AG20443 (cell line): ENCODE measurements around the gene ACSM2A.
"Not testable (repeated sequence)": the region's sequence is repeated elsewhere in the genome, so short reads cannot be mapped to it uniquely, and the experiment has no call there.

Experiments
- DNase-seq: peaks from one replicate; pipeline ENCODE4 v3.0.0; 2012; ENCODE audit warnings: low spot score, mixed read lengths

ACSM2A gene, protein sequence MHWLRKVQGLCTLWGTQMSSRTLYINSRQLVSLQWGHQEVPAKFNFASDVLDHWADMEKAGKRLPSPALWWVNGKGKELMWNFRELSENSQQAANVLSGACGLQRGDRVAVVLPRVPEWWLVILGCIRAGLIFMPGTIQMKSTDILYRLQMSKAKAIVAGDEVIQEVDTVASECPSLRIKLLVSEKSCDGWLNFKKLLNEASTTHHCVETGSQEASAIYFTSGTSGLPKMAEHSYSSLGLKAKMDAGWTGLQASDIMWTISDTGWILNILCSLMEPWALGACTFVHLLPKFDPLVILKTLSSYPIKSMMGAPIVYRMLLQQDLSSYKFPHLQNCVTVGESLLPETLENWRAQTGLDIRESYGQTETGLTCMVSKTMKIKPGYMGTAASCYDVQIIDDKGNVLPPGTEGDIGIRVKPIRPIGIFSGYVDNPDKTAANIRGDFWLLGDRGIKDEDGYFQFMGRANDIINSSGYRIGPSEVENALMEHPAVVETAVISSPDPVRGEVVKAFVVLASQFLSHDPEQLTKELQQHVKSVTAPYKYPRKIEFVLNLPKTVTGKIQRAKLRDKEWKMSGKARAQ

DNA sequence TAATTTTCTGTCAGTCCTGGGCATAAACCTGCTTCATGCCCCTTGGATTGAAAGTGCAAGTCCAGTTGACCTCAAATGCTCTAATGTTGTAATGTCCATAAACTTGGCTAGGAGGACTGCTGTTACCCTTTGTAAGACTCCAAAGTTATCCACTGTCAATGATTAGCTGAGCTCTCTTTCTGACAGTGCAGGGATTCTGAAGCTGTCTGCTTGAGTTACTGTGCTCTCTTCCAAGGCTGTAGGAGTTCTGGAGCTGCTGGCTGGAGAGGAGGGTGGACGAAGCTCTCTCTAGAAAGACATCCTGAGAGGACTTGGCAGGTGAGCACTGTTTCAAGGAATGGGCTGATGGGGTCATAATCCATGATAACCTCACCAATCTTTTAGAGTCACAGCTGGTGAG, at the start of gene ACSM2A:
TSS of gene ACSM2A (plus strand) at position 158 of the 400 bp plus-strand sequence. CDS start 8,594 bp downstream, outside the sequence.
- DNase-seq, result not testable (repeated sequence)

DNA sequence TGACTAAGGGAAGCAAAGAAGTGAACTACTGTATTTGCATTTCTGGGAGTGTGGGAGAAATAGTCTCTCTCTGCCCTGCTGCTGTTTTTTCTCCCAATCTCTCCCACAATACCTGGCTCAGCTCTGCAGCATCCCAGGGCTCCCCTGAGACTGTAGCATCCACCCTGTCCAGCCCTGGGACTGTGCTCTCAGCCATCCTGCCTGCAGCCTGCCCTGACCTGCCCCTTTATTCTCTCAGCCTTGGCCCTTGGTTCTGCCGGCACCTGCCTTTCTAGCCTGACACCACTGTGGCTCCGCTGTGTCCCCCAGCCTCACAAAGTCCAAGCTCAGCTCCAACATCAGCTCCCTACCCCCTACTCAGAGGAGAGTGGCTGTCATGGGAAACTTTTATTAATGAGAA, 48.7 kb upstream of the ACSM2A start:
- no peak for DNase-seq

DNA sequence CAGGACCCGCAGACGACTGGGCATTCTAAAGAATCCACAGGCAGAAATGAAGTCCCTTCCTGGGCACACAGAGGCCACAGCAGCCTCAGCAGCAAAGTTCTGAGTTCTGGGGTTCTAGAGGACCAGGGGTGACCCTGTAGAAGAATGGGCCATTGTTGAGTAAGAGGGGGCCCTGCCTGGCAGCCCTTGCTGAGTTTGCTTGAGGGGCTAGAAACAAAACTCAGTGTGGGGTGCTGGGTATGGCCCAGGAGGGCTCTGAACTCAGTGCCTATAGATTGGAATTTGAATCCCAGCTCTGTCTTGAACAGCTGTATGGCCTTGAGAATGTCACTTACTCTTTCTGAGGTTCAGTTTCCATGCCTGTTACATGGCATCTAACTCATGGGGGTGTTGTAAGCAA, 46.7 kb upstream of the ACSM2A start, which contains the start of gene PDILT:
TSS of gene PDILT (minus strand) at position 101 of the 400 bp plus-strand sequence. CDS start 5,437 bp downstream, outside the sequence.
- no peak for DNase-seq

DNA sequence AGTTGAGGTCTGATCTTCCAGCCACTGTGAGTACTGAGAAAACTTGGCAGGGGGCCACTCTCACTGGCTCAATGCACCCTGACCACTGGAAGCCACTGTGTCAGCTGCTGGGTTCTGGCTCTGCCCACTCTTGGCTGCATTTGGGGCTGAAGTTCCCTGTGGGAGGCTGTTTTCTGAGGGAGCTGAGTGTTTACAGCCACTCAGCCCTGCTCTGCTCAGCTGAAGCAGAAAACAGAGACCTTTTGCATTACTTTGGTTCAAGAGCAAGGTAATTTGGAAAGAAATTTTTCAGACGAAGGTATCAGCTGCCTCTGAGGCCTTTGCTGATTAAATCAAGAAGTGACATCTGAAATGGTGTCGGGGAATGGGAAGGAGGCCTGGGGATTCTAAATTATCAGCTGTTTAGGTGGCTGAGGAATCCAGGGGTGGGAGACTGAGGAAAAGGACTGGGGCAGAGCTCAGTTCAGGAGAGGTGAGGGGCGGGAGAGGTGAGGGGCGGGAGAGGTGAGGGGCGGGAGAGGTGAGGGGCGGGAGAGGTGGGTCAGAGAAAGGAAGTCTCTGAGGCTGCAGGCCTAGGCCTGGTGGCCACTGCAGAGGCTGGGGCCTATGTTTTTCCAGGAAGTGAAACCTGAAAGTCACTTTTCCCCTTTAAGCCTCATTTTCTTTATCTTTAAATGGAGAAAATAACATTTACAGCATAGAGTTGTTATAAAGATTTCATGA, 41.8 kb upstream of the ACSM2A start, which contains the start of gene ACSM5:
TSS of gene ACSM5 (plus strand) at position 137 of the 723 bp plus-strand sequence. CDS start 1,951 bp downstream, outside the sequence.
- DNase-seq, result no peak

DNA sequence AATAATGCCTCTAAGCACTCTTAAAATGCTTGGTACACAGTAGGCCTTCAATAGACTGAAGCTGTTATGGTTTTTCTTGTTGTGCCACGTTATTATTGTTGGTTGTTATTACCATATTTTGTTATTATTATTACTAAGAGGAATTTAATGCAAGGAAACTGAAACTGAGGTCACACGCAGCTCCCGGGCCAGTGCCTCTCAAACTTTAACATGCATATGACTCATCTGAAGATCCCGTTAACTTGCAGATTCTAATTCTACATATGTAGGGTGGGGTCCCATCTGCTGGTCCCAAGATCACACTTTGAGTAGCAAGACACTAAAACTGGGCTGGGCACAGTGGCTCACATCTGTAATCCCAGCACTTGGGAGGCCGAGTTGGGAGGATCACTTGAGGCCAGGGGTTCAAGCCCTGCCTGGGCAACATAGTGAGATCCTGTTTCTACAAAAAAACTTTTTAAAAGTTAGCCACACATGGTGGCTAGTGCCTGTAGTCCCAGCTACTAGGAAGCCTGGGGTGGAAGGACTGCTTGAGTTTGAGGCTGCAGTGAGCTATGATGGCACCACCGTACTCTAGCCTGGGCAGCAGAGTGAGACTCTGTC, 41.1 kb upstream of the ACSM2A start:
- no peak for DNase-seq

DNA sequence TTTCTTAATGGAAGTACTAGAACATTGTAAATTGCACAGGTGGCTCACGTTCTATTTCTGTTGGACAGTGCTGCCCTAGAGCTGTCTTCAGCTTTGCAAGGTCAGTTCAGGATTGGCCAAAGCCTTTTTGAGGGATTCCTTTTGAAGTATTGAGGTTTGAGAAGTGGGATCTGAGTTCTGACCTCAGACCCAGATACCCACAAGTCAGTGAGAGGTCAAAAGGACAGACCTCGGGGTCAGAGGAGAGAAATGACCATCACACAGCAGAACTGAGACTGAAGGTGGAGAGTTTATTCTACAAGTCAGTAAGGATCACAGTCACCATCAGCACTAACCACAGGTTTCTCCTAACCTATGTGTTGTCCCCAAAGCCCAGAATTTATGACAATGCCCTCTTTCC, 40.3 kb upstream of the ACSM2A start:
- no peak for DNase-seq

DNA sequence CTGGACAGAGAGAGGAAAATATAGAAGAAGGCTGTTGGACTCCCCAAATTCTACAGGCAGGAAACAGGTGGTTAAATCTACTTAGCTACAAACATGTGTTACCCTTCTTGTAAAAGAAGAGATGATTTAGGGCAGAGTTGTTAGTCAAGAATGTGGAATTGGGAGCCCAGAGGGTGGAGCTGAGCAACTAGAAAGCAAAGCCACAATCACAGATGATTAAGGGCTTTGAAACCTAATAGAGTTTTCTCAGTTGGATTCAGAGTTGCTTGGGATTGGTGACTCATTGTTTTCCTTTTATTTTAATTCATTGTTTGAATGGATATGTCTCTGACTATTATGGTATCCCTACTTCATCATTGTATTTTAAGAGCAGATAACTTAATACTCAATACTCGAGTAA, 35.8 kb upstream of the ACSM2A start:
- DNase-seq, result no peak

DNA sequence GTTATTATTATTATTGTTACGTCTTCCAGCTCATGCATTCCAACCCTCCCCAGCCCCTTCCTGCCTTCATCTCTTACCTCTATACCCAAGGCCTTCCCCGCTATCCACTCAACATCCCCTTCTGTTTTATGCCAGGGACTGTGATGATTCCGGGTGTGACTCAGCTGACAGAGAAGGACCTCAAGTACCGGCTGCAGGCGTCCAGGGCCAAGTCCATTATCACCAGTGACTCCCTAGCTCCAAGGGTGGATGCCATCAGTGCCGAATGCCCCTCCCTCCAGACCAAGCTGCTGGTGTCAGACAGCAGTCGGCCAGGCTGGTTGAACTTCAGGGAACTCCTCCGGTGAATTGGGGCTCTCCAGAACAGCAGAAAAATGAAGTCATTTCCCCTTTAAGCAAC, 32.2 kb upstream of the ACSM2A start:
- not testable (repeated sequence) for DNase-seq

DNA sequence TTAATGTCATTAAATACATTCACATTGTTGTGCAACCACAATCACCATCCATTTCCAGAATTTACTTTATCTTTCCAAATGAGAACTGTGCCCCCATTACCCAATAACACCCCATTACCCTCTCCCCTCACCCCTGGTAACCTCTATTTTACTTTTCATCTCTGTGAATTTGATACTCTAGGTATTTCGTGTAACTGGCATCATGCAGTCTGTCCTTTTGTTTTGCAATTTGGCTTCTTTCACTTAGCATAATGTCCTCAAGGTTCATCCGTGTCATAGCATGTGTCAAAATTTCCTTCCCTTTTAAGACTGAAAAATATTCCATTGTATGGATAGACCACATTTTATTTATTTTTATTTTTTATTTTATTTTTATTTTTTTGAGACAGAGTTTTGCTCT, 29.6 kb upstream of the ACSM2A start:
- not testable (repeated sequence) for DNase-seq

DNA sequence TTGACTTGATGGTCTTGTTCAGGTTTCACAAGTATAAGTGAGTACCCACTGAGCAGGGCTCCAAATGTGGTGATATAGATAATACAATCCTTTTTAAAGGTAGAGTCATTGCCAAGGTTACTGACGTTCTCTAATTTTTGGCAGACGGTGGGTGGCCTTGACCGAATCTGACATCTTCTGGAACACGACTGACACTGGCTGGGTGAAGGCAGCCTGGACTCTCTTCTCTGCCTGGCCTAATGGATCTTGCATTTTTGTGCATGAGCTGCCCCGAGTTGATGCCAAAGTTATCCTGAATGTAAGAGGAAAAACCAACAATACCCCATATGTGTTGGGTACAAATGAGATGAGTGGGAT, 27.6 kb upstream of the ACSM2A start:
- DNase-seq, result not testable (repeated sequence)

DNA sequence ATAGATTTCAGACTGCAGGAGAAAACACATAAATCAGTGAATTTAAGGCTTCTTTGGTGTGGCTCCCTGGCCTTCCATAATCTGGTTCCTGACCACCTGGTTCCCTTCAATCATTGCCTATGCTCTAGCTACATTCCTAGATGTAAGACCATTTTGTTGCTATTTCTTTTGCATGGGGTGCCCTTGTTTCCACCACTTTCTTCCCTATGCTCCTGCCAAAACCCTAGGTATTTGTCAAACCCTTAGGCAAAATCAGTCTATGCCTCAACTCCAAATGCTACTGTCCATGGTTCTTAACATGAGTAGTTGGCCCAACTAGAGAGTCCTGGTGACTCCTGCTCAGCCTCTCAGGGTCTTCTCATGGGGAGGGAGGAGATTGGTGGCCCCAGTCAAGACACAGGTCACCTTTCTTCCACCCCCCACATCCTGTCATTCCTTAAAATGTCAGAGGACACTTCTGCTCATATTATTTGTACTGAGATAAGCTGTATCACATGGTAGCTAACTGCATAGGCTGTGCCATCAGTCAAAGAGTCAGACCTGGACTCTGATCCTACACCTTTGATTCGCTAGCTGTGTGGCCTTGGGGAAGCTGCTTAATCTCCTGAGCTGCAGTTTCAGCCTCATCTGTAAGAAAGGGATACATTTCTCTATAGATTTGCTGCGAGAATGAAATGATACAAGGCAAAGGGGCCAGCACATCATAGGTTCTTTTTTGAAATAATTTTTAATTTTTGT, 27.0 kb upstream of the ACSM2A start:
- no peak for DNase-seq

DNA sequence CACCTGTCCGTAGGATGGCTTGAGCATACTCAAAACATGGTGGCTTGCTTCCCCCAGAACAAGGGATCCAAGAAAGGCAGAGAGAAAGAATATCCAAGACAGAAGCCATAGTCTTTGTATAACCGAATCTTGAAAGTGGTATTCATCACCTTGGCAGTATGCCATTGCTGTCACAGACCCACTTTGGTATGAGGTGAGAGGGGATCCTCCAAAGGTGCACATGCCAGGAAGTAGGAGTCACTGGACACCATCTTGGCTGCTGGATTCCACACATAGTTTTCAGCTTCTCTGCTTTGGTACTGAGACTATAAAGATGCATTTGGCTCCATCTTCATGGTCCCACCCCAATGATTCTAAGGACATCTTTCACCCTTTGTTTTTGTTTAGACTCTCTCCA, 23.9 kb upstream of the ACSM2A start:
- not testable (repeated sequence) for DNase-seq

DNA sequence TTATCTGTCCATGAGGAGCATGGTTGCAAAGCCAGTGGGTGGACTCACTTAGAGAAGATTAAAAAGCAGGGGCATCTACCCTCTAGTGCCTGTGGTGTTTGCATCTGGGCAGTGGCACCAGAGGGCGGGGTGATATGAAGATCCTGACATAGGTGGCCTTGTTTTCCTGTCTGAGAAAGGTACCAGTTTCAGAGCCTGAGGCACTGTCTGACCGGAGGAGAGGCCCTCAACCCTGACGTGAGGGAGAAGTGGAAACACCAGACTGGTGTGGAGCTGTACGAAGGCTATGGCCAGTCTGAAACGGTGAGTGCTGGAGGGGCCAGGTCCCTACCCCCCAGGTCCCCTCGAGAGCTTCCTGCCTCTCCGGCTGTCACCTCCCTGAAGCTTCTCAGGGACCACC, 21.8 kb upstream of the ACSM2A start:
- not testable (repeated sequence) for DNase-seq

DNA sequence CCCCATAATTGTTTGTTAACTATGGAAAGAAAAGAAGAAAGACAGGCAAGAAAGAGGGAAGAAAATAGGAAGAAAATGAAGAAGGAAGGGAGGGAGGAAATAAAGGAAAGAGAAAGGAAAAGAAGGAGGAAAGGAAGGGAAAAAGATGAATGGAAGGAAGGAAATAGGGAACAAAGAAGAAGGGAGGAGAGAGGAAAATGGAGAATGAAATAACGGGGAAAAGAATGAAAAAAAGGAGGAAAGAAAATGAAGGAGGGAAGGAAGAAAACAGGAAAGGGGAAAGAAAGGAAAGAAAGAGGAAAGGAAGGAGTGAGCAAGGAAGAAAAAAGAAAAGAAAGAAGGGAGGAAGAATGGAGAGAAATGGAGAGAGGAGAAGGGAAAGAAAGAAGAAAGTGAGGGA, 20.8 kb upstream of the ACSM2A start:
- not testable (repeated sequence) for DNase-seq

DNA sequence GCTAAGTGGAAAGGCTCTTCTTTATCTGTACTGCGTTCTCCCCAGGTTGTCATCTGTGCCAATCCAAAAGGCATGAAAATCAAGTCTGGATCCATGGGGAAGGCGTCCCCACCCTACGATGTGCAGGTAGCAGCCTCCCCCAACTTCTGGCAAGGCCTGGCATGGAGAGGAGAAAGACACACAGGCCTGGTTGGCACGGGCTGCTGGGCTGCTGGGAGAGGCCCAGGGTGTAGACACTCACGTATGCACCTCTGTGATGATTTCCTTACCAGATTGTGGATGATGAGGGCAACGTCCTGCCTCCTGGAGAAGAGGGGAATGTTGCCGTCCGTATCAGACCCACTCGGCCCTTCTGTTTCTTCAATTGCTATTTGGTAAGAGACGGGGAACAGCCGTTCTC, 20.4 kb upstream of the ACSM2A start:
- no peak for DNase-seq

DNA sequence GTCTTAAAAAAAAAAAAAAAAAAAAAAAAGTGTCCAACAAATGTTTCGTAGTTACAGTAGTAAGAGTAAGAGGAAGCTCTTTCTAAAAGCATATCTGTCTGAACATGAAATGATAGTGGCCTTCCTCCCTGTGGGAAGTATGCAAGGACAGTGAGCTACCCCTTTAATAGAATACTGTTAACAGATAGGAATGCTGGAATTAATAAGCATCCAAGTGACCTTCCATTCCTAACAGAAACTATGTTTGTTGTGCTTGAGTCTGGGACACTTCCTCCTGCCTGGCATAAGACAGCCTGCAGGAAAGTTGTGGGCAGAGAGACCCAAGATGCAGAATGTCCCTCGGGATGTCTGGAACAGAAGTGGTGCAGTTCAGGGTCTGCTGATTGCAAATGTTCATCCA, 12.4 kb upstream of the ACSM2A start:
- DNase-seq, result not testable (repeated sequence)

DNA sequence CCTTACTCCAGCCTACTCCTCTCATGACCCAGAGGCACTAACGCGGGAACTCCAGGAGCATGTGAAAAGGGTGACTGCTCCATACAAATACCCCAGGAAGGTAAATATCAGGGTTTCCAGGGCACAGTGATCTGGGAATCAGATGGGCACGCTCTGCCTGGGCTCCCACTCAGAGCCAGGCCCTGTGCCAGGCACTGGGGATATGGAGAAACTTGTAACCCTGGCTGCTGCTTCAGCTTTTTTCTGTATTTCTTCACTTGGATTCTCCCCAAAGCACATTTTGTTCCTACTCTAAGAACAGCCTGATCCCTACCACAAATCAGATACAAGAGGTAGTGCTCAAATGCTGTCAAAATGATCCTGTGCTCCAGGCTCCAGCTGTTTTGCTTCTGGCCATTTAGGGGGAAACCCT, 11.5 kb upstream of the ACSM2A start:
- DNase-seq, result not testable (repeated sequence)

DNA sequence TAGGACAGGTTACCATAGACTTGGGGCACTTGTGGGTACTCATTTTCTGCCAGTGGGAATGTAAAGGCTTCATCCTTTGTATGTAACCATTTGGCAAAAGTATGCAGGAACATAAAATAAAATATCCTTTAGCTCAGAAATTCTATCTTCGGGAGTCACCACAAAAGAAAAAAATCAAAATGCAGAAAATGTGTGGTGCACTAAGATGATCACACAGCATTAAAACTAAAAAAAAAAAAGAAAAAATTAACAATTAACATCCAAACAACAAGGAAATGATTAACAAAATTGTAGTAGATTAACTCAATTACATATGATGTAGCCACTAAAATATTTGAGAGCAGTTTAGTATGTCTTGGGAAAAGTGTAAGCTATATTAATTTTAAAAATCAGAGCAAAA, 10.6 kb upstream of the ACSM2A start:
- DNase-seq, result not testable (repeated sequence)

DNA sequence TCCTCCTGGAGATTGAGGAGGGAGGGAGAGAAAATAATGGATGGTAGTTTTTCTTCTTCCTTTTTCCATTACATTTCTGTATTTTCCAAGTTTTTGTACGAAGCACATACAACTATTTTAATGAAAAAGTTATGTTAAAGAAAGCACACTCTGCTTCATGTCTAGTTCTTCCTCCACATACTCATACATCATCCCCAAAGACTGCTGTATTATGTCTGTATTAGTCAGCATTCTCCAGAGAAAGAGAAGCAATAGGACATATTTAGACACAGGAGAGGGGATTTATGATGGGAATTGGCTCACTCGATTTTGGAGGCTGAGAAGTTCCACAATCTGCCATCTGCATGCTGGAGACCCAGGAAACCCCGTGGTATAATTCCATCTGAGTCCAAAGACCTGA, 10.1 kb upstream of the ACSM2A start:
- no peak for DNase-seq

DNA sequence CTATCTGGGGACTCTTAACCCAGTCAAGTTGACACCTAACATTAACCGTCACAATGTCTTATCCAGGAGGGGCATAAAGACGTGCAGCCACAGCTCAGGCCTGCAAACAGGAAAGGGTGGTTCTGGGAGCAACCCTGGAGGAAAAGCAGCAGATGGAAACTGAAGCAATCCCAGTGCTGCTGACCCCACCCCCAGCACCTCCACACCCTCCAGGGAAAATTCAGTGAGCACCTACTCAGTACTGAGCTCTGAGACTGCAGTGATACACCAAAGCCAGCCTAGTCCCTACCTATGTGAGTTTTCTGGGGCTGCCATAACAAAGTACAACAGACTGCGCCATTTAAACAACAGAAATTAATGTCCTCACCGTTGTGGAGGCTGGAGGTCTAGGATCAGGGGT, 9.5 kb upstream of the ACSM2A start:
- DNase-seq, result not testable (repeated sequence)

DNA sequence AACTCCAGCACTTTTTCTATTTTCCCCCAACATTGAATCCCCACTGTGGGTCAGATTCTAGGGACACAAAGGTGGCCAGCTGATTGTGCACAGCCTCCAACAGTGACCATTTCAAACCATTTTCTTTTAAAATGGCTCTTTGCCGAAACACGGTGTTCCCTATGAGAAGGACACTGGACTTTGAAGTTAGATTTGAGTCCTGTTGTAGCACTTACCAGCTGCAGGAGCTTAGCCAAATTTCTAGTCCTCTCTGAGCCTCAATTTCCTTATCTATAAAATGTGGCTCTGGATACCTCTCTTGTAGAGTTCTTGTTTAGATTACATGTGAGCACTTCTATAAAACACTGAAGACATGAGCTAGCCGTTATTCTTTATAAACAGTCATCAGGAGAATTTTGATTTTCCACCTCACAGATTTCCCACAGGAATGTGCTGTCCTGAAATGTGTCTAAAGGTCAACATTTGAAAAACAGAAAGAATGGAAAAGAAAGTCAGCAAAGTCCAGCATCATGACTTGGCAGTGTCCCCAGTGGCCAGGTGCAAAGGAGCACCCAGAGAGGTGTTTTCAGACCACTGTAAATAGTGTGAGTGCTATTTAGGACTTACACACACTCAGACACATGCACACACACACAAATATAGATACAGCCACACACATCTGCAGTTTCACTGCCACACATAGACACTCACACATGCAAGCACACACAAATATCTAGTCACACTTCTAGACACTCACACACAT, 4.5 kb upstream of the ACSM2A start:
- not testable (repeated sequence) for DNase-seq
